ENCODE results near the gene YIPF1.
A peak's percentile ranks its signal among the peaks of the same experiment; 100 is the strongest.
"Not testable (repeated sequence)": the region's sequence is repeated elsewhere in the genome, so short reads cannot be mapped to it uniquely, and the experiment has no call there.

YIPF1 gene

DNA sequence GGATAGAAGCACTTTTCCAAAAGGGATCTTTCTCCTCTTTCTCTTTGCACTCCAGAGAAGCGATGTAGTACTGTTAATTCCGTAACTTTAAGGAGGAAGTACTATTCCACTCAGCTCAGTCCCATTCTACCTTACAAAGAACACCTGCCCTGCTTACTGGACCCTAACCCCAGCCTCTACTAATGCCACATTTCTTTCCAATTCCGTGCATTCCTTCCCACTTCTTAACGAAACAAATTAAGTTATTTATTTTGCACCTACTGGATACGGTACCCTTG is 52.0 kb downstream of the YIPF1 start:
- peak; percentile 31 for DNase-seq (ENCODE audit: low read depth)
- Histone ChIP-seq H3K9ac (ENCODE audit: low read length) (peak overlapping the region; percentile 92), H3K4me3 (ENCODE audit: low read length) (peak overlapping the region; percentile 90), H3K36me3 (ENCODE audit: control insufficient read depth, insufficient read depth, low read length, severe bottlenecking) (no peaks in the 10 kb centered on the region), H3K4me1 (ENCODE audit: control insufficient read depth, insufficient read depth, low read length) (no peaks in the 10 kb centered on the region), H3K27me3 (replicated peaks; ENCODE audit: control insufficient read depth, insufficient read depth, low read length) (no peaks in the 10 kb centered on the region), H3K9me3 (ENCODE audit: control insufficient read depth, low read length) (peaks cover 10% of the 10 kb centered on the region)

DNA sequence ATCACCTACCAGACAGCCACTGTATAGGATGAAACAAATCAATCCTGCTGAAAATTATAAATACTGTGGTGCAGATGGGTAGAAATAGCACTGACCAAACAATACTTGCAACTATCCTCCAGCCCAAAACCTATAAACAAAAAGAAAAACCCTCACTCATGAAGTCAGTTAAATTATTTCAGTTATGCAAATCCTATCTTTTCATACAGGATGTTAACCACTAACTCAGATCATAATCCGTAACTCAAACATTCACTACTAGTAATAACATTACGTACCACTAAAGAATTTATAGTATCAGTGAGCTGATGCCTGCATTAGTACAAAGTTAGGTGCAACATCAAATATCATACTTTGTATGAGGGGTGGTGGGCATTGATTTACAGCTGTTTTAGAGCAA is 54.1 kb downstream of the YIPF1 start:
- DNase-seq (ENCODE audit: low read depth): peak; percentile 44
- no peaks in the 10 kb centered on the region for H3K27me3 ChIP-seq (replicated peaks; ENCODE audit: control insufficient read depth, insufficient read depth, low read length)
- H3K36me3 ChIP-seq (ENCODE audit: control insufficient read depth, insufficient read depth, low read length, severe bottlenecking): no peaks in the 10 kb centered on the region
- no peak overlapping the region for H3K4me3 ChIP-seq (ENCODE audit: low read length)
- H3K4me1 ChIP-seq (ENCODE audit: control insufficient read depth, insufficient read depth, low read length): no peaks in the 10 kb centered on the region
- H3K9ac ChIP-seq (ENCODE audit: low read length): no peak overlapping the region
- H3K9me3 ChIP-seq (ENCODE audit: control insufficient read depth, low read length): no peaks in the 10 kb centered on the region

DNA sequence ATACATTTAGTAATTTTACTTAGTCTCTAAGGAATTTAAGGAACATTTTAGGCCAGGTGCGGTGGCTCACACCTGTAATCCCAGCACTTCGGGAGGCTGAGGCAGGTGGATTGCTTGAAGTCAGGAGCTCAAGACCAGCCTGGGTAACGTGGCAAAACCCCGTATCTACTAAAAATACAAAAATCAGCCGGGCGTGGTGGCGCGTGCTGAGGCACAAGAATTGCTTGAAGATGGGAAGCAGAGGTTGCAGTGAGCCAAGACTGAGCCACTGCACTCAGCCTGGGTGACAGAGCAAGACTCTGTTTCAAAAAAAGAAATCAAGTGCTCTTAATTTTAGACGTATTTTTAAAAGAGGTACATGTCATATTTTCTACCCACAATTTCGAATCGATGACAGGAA is 54.8 kb downstream of the YIPF1 start:
- Histone ChIP-seq H3K27me3 (replicated peaks; ENCODE audit: control insufficient read depth, insufficient read depth, low read length) (no peaks in the 10 kb centered on the region), H3K4me3 (ENCODE audit: low read length) (no peak overlapping the region), H3K4me1 (ENCODE audit: control insufficient read depth, insufficient read depth, low read length) (no peaks in the 10 kb centered on the region), H3K36me3 (ENCODE audit: control insufficient read depth, insufficient read depth, low read length, severe bottlenecking) (no peaks in the 10 kb centered on the region), H3K9ac (ENCODE audit: low read length) (no peak overlapping the region), H3K9me3 (ENCODE audit: control insufficient read depth, low read length) (no peaks in the 10 kb centered on the region)
- no peak for DNase-seq (ENCODE audit: low read depth)

DNA sequence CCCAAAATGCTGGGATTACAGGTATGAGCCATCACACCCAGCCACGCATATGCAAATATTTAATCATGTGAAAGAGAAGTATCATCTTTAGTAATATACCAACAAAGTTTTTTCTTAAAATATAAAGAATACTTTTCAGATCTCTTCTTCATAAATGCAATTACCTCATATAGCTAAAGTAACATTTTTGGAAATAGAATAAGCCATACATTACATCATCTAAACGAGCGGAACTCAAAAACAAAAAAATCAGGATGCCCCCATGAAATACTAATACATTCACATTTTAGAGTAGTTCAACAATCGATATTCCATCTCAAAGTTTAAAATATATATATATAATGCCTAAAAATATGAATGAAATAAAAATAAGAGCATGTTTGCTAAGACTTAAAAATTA is 56.2 kb downstream of the YIPF1 start:
- H3K36me3 ChIP-seq (ENCODE audit: control insufficient read depth, insufficient read depth, low read length, severe bottlenecking): no peaks in the 10 kb centered on the region
- no peaks in the 10 kb centered on the region for H3K9me3 ChIP-seq (ENCODE audit: control insufficient read depth, low read length)
- H3K27me3 ChIP-seq (replicated peaks; ENCODE audit: control insufficient read depth, insufficient read depth, low read length): no peaks in the 10 kb centered on the region
- H3K4me3 ChIP-seq (ENCODE audit: low read length): no peak overlapping the region
- no peak for DNase-seq (ENCODE audit: low read depth)
- no peaks in the 10 kb centered on the region for H3K4me1 ChIP-seq (ENCODE audit: control insufficient read depth, insufficient read depth, low read length)
- H3K9ac ChIP-seq (ENCODE audit: low read length): no peak overlapping the region

DNA sequence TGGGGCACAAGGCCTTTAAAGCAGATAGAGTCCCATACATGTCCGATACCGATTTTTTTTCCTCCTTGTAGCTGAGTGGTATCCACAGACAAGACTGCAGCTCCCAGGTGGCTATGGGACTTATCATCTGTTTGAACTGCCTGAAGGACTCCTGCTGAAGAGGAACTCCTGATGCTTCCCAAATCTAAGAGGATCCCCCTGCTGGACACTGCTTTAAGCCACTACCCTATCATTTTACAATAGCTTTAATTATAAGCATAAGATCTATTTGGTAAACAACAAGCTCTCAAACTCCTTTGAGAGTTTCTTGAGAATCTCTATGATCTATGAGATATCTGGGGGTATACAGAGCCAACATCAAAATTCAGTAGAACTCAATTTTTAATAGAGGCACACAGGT is 63.2 kb downstream of the YIPF1 start:
- Histone ChIP-seq H3K4me3 (ENCODE audit: low read length) (no peak overlapping the region), H3K36me3 (ENCODE audit: control insufficient read depth, insufficient read depth, low read length, severe bottlenecking) (peaks cover 14% of the 10 kb centered on the region)
- peak; percentile 27 for DNase-seq (ENCODE audit: low read depth)

DNA sequence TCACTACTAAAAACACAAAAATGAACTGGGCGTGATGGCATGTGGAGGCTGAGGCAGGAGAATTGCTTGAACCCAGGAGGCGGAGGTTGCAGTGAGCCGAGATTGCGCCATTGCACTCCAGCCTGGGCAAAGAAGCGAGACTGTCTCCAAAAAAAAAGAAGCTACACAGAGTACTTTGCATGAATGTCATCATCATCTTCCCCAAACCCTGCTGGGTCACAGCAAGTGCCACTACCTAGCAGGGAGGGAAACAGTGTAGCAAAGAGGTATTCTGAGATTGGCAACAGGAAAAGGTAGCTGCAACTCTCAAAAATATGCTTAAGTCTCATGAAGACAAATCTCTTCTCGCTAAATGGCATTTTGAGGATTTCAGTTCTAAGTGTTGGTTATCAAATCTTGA is 64.3 kb downstream of the YIPF1 start:
- H3K4me3 ChIP-seq (ENCODE audit: low read length): no peak overlapping the region
- H3K27me3 ChIP-seq (replicated peaks; ENCODE audit: control insufficient read depth, insufficient read depth, low read length): no peaks in the 10 kb centered on the region
- no peak overlapping the region for H3K9ac ChIP-seq (ENCODE audit: low read length)
- peaks cover 14% of the 10 kb centered on the region for H3K36me3 ChIP-seq (ENCODE audit: control insufficient read depth, insufficient read depth, low read length, severe bottlenecking)
- H3K4me1 ChIP-seq (ENCODE audit: control insufficient read depth, insufficient read depth, low read length): no peaks in the 10 kb centered on the region
- DNase-seq (ENCODE audit: low read depth): no peak
- H3K9me3 ChIP-seq (ENCODE audit: control insufficient read depth, low read length): no peaks in the 10 kb centered on the region

More for the DNA sequence above, 63.2 kb downstream of the YIPF1 start:
- Histone ChIP-seq H3K4me1 (ENCODE audit: control insufficient read depth, insufficient read depth, low read length) (no peaks in the 10 kb centered on the region), H3K9me3 (ENCODE audit: control insufficient read depth, low read length) (no peaks in the 10 kb centered on the region), H3K27me3 (replicated peaks; ENCODE audit: control insufficient read depth, insufficient read depth, low read length) (no peaks in the 10 kb centered on the region), H3K9ac (ENCODE audit: low read length) (no peak overlapping the region)

DNA sequence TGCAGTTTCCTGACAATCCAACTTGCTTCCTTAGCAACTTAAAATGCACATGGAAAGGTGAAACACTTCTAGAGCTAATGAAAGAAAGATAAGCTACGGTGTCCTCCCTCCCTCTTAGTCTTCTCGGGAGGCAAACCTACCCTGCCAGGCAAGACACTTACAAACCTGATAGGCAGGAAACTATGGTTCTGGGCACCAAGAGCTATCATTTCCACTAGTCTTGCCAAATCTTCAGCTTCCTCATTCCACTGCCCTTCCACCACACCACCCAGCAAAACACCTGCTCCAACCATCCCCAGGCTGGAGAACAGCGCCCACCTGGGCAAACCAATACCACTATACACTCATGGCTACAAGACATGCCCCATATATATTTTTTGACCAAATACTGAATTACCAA is 66.7 kb downstream of the YIPF1 start:
- no peaks in the 10 kb centered on the region for H3K9me3 ChIP-seq (ENCODE audit: control insufficient read depth, low read length)
- peaks cover 14% of the 10 kb centered on the region for H3K36me3 ChIP-seq (ENCODE audit: control insufficient read depth, insufficient read depth, low read length, severe bottlenecking)
- no peak overlapping the region for H3K4me3 ChIP-seq (ENCODE audit: low read length)
- no peaks in the 10 kb centered on the region for H3K4me1 ChIP-seq (ENCODE audit: control insufficient read depth, insufficient read depth, low read length)
- no peak for DNase-seq (ENCODE audit: low read depth)
- H3K27me3 ChIP-seq (replicated peaks; ENCODE audit: control insufficient read depth, insufficient read depth, low read length): no peaks in the 10 kb centered on the region
- no peak overlapping the region for H3K9ac ChIP-seq (ENCODE audit: low read length)

DNA sequence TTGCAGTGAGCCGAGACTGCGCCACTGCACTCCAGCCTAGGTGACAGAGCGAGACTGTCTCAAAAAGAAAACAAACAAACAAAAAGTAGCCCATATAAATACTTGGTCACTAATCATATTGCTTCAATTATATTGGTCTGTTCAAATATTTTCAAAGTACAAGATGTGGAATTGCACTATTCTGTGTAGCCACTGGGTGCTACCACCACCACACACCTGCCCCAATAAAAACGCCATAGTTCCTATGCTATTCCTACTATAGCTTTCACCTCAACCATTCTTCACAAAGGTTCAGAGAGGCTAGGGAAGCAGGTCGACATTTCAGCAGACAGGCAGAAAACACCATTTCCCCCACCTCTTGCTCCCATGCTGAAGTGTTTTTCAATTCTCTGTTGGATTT is 68.2 kb downstream of the YIPF1 start:
- H3K4me1 ChIP-seq (ENCODE audit: control insufficient read depth, insufficient read depth, low read length): no peaks in the 10 kb centered on the region
- H3K27me3 ChIP-seq (replicated peaks; ENCODE audit: control insufficient read depth, insufficient read depth, low read length): no peaks in the 10 kb centered on the region
- H3K36me3 ChIP-seq (ENCODE audit: control insufficient read depth, insufficient read depth, low read length, severe bottlenecking): peaks cover 14% of the 10 kb centered on the region
- no peak for DNase-seq (ENCODE audit: low read depth)
- no peaks in the 10 kb centered on the region for H3K9me3 ChIP-seq (ENCODE audit: control insufficient read depth, low read length)
- H3K4me3 ChIP-seq (ENCODE audit: low read length): no peak overlapping the region
- H3K9ac ChIP-seq (ENCODE audit: low read length): no peak overlapping the region

DNA sequence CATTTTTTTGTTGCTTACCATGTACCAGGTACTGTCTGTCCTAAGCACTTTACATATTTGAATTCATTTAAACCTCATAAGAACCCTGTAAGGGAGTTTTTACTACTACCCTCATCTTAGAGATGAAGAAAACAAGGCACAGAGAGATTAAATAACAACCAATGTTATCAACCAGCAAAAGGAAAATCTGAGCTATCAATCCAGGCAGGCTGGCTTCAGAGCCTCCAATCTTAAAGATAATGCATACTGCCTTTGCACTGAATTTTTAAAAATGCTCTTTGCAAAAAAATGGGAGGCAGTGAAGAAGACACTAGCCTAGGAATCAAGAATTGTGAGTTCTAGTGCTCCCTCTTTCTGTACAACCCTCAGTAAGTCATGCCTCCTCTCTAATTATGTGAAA is 70.2 kb downstream of the YIPF1 start:
- Histone ChIP-seq H3K27me3 (replicated peaks; ENCODE audit: control insufficient read depth, insufficient read depth, low read length) (no peaks in the 10 kb centered on the region), H3K4me3 (ENCODE audit: low read length) (no peak overlapping the region), H3K4me1 (ENCODE audit: control insufficient read depth, insufficient read depth, low read length) (no peaks in the 10 kb centered on the region), H3K36me3 (ENCODE audit: control insufficient read depth, insufficient read depth, low read length, severe bottlenecking) (peaks cover 12% of the 10 kb centered on the region), H3K9ac (ENCODE audit: low read length) (no peak overlapping the region), H3K9me3 (ENCODE audit: control insufficient read depth, low read length) (no peaks in the 10 kb centered on the region)
- no peak for DNase-seq (ENCODE audit: low read depth)

DNA sequence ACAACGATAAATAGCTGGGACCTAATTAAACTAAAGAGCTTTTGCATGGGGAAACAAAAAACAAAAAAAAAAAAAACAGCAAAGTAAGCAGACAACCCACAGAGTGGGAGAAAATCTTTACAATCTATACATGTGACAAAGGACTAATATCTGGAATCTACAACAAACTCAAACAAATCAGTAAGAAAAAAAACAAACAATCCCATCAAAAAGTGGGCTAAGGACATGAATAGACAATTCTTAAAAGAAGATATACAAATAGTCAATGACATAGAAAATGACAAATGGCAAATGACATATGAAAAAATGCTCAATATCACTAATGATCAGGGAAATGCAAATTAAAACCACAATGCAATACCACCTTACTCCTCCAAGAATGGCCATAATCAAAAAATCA is 73.0 kb downstream of the YIPF1 start:
- not testable (repeated sequence) for H3K27me3 ChIP-seq (replicated peaks; ENCODE audit: control insufficient read depth, insufficient read depth, low read length); H3K4me1 ChIP-seq (ENCODE audit: control insufficient read depth, insufficient read depth, low read length); H3K4me3 ChIP-seq (ENCODE audit: low read length); H3K36me3 ChIP-seq (ENCODE audit: control insufficient read depth, insufficient read depth, low read length, severe bottlenecking); H3K9me3 ChIP-seq (ENCODE audit: control insufficient read depth, low read length); H3K9ac ChIP-seq (ENCODE audit: low read length); DNase-seq (ENCODE audit: low read depth)

DNA sequence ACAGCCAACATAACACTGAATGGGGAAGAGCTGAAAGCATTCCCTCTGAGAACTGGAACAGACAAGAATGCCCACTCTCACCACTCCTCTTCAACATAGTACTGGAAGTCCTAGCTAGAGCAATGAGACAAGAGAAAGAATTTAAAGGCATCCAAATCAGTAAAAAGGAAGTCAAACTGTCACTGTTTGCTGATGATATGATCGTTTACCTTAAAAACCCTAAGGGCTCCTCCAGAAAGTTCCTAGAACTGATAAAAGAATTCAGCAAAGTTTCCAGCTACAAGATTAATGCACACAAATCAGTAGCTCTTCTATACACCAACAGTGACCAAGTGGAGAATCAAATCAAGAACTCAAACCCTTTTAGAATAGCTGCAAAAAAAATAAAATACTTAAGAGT is 74.1 kb downstream of the YIPF1 start:
- not testable (repeated sequence) for H3K9me3 ChIP-seq (ENCODE audit: control insufficient read depth, low read length); H3K4me1 ChIP-seq (ENCODE audit: control insufficient read depth, insufficient read depth, low read length); H3K27me3 ChIP-seq (replicated peaks; ENCODE audit: control insufficient read depth, insufficient read depth, low read length); H3K9ac ChIP-seq (ENCODE audit: low read length); H3K36me3 ChIP-seq (ENCODE audit: control insufficient read depth, insufficient read depth, low read length, severe bottlenecking); DNase-seq (ENCODE audit: low read depth); H3K4me3 ChIP-seq (ENCODE audit: low read length)

DNA sequence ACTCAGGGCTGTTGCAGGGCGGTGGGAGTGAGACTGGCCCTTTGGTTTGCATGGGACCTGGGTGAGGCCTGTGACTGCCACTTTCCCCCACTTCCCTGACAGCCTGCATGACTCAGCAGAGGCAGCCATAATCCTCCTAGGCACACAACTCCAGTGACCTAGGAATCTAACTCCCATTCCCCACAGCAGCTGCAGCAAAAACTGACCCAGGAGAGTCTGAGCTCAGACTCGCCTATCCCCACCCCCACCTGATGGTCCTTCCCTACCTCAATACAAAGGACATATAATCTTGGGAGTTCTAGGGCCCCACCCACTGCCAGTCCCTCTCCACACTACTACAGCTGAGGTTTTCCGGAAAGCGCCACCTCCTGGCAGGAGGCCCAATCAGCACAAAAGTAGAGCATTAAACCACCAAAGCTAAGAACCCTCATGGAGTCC is 78.2 kb downstream of the YIPF1 start:
- Histone ChIP-seq H3K4me3 (ENCODE audit: low read length) (no peak overlapping the region), H3K9ac (ENCODE audit: low read length) (no peak overlapping the region), H3K9me3 (ENCODE audit: control insufficient read depth, low read length) (peaks cover 3% of the 10 kb centered on the region), H3K36me3 (ENCODE audit: control insufficient read depth, insufficient read depth, low read length, severe bottlenecking) (peaks cover 4% of the 10 kb centered on the region), H3K27me3 (replicated peaks; ENCODE audit: control insufficient read depth, insufficient read depth, low read length) (no peaks in the 10 kb centered on the region), H3K4me1 (ENCODE audit: control insufficient read depth, insufficient read depth, low read length) (peaks cover 25% of the 10 kb centered on the region)
- DNase-seq (ENCODE audit: low read depth): no peak

Measured in adipocyte (in vitro differentiated cells).